Mesothelial cell of epicardium (in vitro differentiated cells): ENCODE measurements around the gene PSMG2. TPM values are rescaled to one million over a fixed set of nuclear protein-coding genes. Genes with fewer than 3 reads are reported as not detected.
A peak's percentile ranks its signal among the peaks of the same experiment; 100 is the strongest.

ENCODE experiments used
- DNase-seq, 2 experiments: peaks; one replicate each; pipeline ENCODE4 v3.0.0; 2021; ENCODE audit warnings: low spot score in 2 of 2; ENCODE audit not compliant: unreplicated experiment in 2 of 2
- H3K27ac Mint-ChIP-seq: 2 replicates; pipeline ENCODE4 v1.8.0; 2021; ENCODE audit warnings: mixed read lengths
- H3K27me3 Mint-ChIP-seq: 2 replicates; pipeline ENCODE4 v1.8.0; 2021; ENCODE audit warnings: low read depth, mixed read lengths
- H3K36me3 Mint-ChIP-seq: 2 replicates; pipeline ENCODE4 v1.8.0; 2021; ENCODE audit warnings: mixed read lengths
- H3K4me1 Mint-ChIP-seq: 2 replicates; pipeline ENCODE4 v1.8.0; 2021; ENCODE audit warnings: mixed read lengths
- H3K4me3 Mint-ChIP-seq: 2 replicates; pipeline ENCODE4 v1.8.0; 2021; ENCODE audit warnings: mild to moderate bottlenecking, moderate library complexity, mixed read lengths
- H3K9me3 Mint-ChIP-seq: 2 replicates; pipeline ENCODE4 v1.8.0; 2021; ENCODE audit warnings: mixed read lengths
- CTCF ChIP-seq: fragments of 200-600 bp; sonication (generic); IDR thresholded peaks from one replicate; pipeline ENCODE4 v1.5.0; 2021; ENCODE audit warnings: antibody characterized with exemption; ENCODE audit not compliant: unreplicated experiment
- total RNA-seq: library from RNA; stranded (reverse); gene quantifications from 3 replicates; pipeline ENCODE4 v1.2.1, GENCODE V29; 2021

The PSMG2 gene
- total RNA-seq, 1 donor from 2014 or later, result 59.0 TPM

- Mint-ChIP-seq H3K9me3 (peaks cover 16% of the 10 kb centered on the region), H3K27me3 (no peaks in the 10 kb centered on the region), H3K4me1 (no peaks in the 10 kb centered on the region)
Measured at GRCh38 chr18:12726774-12727550, 24.1 kb downstream of the PSMG2 start.

GRCh38 chr18:12737243-12737902 lies 34.5 kb downstream of the PSMG2 start:
- Mint-ChIP-seq H3K4me1 (peaks cover 5% of the 10 kb centered on the region), H3K9me3 (peaks cover 12% of the 10 kb centered on the region)

More at GRCh38 chr18:12726774-12727550, 24.1 kb downstream of the PSMG2 start:
- Mint-ChIP-seq H3K4me3 (no peak overlapping the region), H3K27ac (no peak overlapping the region), H3K36me3 (peaks cover 32% of the 10 kb centered on the region)
- DNase-seq, result peak in 1 of 2 experiments; percentile 73
- TF ChIP-seq CTCF, result peak; percentile 90

GRCh38 chr18:12741351-12741750 lies 38.5 kb downstream of the PSMG2 start:
- no peak for DNase-seq
- no peak for TF ChIP-seq CTCF
- Mint-ChIP-seq H3K4me1 (peaks cover 5% of the 10 kb centered on the region), H3K36me3 (no peaks in the 10 kb centered on the region), H3K27me3 (no peaks in the 10 kb centered on the region), H3K27ac (no peak overlapping the region), H3K9me3 (no peaks in the 10 kb centered on the region), H3K4me3 (no peak overlapping the region)

More at GRCh38 chr18:12737243-12737902, 34.5 kb downstream of the PSMG2 start:
- no peak overlapping the region for H3K27ac Mint-ChIP-seq
- no peaks in the 10 kb centered on the region for H3K36me3 Mint-ChIP-seq
- no peaks in the 10 kb centered on the region for H3K27me3 Mint-ChIP-seq
- H3K4me3 Mint-ChIP-seq, result no peak overlapping the region
- DNase-seq, result no peak
- TF ChIP-seq CTCF, result no peak

- Mint-ChIP-seq H3K36me3 (no peaks in the 10 kb centered on the region), H3K4me3 (no peak overlapping the region), H3K4me1 (peaks cover 5% of the 10 kb centered on the region), H3K27me3 (no peaks in the 10 kb centered on the region), H3K9me3 (no peaks in the 10 kb centered on the region), H3K27ac (no peak overlapping the region)
- TF ChIP-seq CTCF, result no peak
- DNase-seq, result no peak
Measured at GRCh38 chr18:12742453-12742852, 39.6 kb downstream of the PSMG2 start.

- DNase-seq, result no peak
- Mint-ChIP-seq H3K27me3 (no peaks in the 10 kb centered on the region), H3K27ac (no peak overlapping the region), H3K36me3 (no peaks in the 10 kb centered on the region), H3K4me1 (peaks cover 5% of the 10 kb centered on the region), H3K9me3 (no peaks in the 10 kb centered on the region), H3K4me3 (no peak overlapping the region)
- peak; percentile 30 for TF ChIP-seq CTCF
Measured at GRCh38 chr18:12744103-12744502, 41.3 kb downstream of the PSMG2 start.
